Posterior cingulate gyrus (tissue), 11 donors: Measurements from ENCODE around the gene AP1B1.
"Not testable (repeated sequence)": the region's sequence is repeated elsewhere in the genome, so short reads cannot be mapped to it uniquely, and the experiment has no call there.

Experiments used
- DNase-seq, 10 donors: peaks; one replicate each; pipeline versions ENCODE4 v3.0.0 to v3.0.0-alpha.2; 2020 to 2021; ENCODE audit warnings: mixed read lengths in 3 of 10
- intact Hi-C: fragments of 100-400 bp; cut with DNase I; formaldehyde crosslinking; loops from one replicate; pipeline ENCODE4 v1.15.1; 2023

The AP1B1 gene

GRCh38 chr22:29353860-29354259 lies 34.5 kb downstream of the AP1B1 start:
- peak in 1 of 10 donors; percentile 19 for DNase-seq
- intact Hi-C loops: no loop called here

DNA sequence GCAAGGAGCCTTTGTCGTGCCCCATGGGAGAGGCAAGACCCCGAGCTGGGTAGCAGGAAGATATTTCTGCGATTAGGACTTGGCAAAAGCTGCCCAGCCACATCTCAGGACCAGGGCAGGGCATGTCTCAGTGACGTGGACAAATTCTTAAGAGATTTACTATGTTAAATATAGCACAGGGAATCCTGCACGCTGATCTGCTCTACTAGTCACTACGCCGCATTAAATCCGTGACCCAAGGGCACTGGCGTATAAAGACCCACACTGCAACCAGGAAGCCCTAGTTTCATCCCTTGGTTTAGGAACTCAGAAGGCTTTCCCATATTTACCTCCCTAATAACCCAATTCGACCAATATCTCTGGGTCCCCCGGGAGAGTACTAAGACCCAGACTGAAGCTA lies 35.1 kb downstream of the AP1B1 start:
- intact Hi-C loops: no loop called here
- DNase-seq: peak in 1 of 10 donors; percentile 32

DNA sequence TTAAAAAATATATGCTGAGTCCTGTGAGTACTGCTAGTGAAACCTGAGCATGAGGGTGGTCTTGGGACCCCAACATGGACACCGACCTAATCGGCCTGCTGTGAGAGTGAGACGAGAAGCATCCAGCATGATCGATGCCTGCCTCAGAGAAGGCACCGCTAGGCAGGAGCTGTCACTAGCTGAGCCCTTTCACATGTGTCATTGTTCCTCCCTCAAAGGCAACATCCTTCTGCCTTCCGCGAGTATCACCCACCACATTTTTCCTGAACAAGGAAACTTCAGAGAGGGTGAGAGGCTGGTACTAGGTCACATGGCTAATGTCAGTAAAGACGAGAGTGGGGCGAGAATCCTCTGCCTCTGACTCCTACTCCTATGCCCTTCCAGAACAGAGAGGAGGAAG lies 35.6 kb downstream of the AP1B1 start:
- DNase-seq: peak in 1 of 10 donors; percentile 70
- intact Hi-C loops: no loop called here

- intact Hi-C loops: no loop called here
- DNase-seq: peak in 2 of 10 donors; percentile 11 to 16
Observed at GRCh38 chr22:29351891-29352290, 36.5 kb downstream of the AP1B1 start.

- no peak for DNase-seq
- intact Hi-C loops: no loop called here
Observed at GRCh38 chr22:29351042-29351441, 37.3 kb downstream of the AP1B1 start.

GRCh38 chr22:29348956-29349355 lies 39.4 kb downstream of the AP1B1 start:
- no peak for DNase-seq
- intact Hi-C loops: no loop called here

GRCh38 chr22:29348041-29348440 lies 40.3 kb downstream of the AP1B1 start:
- intact Hi-C loops: no loop called here

GRCh38 chr22:29346659-29347058 lies 41.7 kb downstream of the AP1B1 start:
- intact Hi-C loops: no loop called here
- DNase-seq: peak in 9 of 10 donors; percentile 44 to 88 (median 62)

More at GRCh38 chr22:29348041-29348440, 40.3 kb downstream of the AP1B1 start:
- DNase-seq: no peak

DNA sequence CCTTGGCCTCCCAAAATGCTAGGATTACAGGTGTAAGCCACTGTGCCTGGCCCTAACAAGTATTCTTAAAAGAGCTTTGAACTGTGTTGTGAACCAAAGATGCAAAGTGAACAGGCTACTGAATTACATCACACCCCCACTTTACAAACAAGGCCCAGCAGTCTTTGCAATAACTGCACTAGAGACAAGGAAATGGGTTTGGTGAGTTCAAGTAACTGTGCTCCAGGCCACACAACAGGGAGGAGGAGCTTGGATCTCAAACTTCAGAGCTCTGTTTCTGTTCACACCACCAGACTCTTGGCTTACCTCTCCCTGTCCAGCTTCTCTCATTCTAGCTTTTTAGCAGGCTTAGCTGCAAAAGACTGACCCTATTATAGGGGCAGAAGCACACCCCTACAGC lies 42.4 kb downstream of the AP1B1 start:
- intact Hi-C loops: no loop called here
- DNase-seq: no peak

- intact Hi-C loops, DNase-seq: not testable (repeated sequence)
Observed at GRCh38 chr22:29344889-29345288, 43.5 kb downstream of the AP1B1 start.

DNA sequence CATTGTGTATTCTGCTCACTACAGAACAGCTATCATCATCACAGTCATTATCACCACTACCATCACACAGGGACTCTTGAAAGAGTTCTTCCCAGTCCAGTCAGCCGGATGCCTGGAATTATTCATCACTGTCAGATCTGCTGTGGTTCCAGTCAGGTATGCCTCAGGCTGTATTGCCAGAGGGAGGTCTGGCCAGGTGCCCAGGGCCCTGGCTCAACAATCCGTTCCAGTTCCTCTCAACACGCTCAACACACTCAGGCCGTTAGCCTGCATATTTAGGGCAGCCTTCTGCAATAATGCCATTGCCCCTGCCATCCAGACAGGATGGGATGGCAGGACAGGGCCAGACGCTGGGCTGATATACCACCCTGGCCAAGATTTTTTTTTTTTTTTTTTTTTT lies 44.2 kb downstream of the AP1B1 start:
- intact Hi-C loops: no loop called here
- DNase-seq: peak in 5 of 10 donors; percentile 39 to 89 (median 47)

DNA sequence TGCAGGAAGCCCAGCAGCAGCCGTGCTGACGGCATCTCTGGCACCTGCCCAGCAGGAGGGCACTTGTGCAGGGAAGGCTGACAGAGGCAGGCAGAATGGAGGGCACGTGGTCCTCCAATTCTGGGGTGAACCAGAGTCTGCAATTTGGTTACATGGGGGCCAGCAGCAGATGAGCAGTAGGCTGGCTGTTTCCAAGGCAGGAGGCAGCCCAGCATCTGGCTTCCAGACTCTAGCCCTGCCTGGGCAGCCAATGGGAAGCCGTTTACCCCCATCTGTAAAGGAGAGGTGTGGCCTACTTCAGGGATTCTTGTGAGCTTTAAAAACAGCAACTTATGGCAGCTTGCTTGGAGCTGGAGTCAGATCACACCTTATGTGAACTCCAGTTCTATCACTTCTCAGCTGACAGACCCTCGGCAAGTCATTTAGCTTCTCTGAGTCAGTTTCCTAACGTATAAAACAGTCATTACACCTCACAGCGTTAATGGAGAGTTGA lies 45.0 kb downstream of the AP1B1 start:
- intact Hi-C loops: no loop called here
- DNase-seq: peak; percentile 37 to 97 (median 72)

GRCh38 chr22:29342577-29343312 lies 45.6 kb downstream of the AP1B1 start:
- intact Hi-C loops: no loop called here
- DNase-seq: peak in 1 of 10 donors; percentile 25

DNA sequence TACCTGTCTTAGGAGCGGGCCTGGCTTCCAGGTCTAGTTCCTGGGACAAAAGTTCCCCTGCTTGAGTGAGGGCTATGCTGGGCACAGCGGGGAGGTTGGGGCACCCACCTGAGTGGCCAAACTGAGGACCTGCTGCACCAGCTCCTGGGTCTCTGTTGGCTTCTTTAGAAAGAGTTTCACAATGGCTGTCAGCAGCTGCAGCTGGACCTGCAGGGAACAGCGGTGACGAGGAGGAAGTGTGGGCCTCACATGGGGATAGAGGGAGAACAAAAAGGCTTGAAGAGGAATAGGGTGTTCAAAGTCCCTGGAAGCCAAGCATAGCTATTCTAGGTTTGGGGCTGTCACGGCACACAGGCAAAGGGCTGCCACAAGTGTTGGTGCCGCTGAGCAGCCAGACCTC lies 46.2 kb downstream of the AP1B1 start:
- intact Hi-C loops: no loop called here

GRCh38 chr22:29341849-29342127 lies 46.6 kb downstream of the AP1B1 start:
- DNase-seq: no peak
- intact Hi-C loops: no loop called here

More for the DNA sequence above, 46.2 kb downstream of the AP1B1 start:
- no peak for DNase-seq

- no peak for DNase-seq
- intact Hi-C loops: no loop called here
Observed at GRCh38 chr22:29341056-29341848, 47.1 kb downstream of the AP1B1 start.

GRCh38 chr22:29340566-29340965 lies 47.8 kb downstream of the AP1B1 start:
- intact Hi-C loops: no loop called here

DNA sequence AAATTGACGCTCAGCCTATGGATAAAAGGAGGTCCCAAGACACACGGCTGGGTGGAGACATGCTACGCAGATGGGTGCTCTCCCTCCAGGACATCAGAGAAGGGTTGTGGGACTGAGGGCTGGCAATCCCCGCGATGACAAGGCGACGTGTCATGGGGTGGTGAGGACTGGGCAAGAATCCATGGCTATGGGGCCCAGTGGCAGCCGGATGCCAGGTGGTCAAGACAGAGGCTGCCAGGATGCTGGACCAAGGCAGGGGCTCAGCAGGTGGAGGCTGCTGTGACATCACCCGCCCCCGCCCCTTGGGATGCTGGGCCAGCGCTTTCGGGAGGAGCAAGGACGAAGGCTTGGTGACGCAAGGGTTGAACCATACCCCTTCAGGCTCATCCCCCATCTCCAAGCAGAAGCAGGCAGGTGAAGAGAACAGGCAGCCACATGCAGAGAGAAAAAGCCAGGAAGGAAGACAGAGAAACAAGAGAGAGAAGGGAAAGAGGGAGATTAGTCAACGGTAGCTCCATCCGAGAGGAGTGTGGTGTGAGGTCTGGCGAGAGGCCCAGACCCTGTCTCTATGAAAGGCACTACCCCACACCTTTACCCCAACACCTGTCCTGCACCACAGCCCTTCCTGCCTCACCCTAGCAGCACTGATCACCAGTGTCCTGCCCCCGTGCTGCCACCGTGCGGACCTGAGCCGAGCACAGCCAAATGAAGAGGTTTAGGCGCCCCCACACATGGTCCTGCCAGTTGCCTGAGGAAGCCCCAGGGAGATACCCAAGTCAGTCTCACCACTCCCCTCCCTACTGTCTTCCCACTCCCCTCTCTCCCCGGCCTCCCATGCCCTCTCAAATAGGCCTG lies 48.8 kb downstream of the AP1B1 start:
- intact Hi-C loops: no loop called here
- DNase-seq: no peak

More at GRCh38 chr22:29340566-29340965, 47.8 kb downstream of the AP1B1 start:
- DNase-seq: no peak

- intact Hi-C loops: no loop called here
Observed at GRCh38 chr22:29338398-29338797, 50.0 kb downstream of the AP1B1 start.

DNA sequence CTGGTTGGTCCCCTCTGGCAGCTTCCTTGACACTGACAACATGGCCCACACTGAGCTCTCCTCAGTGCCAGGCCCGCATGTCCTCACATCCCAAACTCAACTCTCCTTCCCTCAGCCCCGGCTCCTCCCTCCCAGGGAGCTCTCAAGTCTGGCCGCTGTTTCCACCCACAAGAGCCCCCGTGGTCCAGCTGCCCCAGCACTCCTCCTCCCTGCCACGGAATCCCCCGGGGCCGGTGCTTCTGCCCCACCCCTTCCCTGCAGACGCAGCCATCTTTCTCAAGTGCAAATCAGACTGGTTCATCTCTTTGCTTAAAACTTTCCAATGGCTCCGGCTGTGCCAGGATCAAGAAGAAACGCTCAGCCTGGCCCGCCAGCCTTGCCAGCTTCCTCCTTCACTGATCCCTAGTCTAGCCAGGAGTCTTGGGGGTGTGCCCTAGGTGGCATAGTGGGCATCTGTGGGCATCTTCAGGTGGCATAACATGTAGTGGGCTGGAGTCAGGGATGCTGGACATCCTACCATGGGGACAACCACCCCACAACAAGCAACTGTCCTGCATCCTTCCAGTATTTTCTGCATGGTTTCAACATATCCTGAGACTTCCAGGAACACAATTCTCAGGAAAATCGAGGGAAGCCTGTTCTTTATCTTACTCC lies 50.6 kb downstream of the AP1B1 start:
- intact Hi-C loops: no loop called here
- no peak for DNase-seq

More at GRCh38 chr22:29338398-29338797, 50.0 kb downstream of the AP1B1 start:
- DNase-seq: no peak
